Activated T-helper 9 cell treated with anti-CD3 and anti-CD28 coated beads, Interleukin-2, amount 50 U/mL, for 16 hours (primary cell): ENCODE data around the gene DSCAM.

ENCODE experiments used
- DNase-seq: peaks from one replicate; pipeline ENCODE4 v3.0.0-alpha.2; 2020; ENCODE audit warnings: low read depth

The DSCAM gene

DNA sequence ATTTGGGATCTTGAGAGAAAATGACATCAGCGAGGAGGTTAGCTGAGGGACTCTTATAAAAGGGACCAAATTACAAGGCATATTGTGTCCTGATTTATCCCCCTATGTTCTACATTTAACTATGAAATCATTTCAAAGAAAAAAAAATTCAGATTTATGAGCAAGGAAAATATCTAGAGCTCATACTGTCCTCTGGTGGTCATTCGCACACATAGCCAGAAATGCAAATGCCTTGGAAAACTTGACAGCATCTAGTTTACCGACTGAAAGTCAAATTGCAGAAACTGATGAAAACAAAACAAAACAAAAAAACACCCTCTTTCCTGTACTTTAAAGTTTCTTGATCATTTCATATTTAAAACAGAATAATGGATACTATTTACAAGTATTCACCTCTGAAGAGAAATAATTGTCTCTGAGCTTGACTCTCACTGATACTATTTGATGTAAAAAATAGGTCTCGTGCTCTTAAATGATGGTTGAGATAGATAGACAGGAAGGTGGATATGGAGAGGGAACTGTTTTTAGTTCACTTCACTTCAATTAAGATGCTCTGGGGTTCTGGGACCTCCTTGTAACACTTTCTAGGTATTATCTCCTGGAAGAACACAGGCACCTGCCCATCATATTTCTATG, 725.9 kb downstream of the DSCAM start:
- DNase-seq: no peak

DNA sequence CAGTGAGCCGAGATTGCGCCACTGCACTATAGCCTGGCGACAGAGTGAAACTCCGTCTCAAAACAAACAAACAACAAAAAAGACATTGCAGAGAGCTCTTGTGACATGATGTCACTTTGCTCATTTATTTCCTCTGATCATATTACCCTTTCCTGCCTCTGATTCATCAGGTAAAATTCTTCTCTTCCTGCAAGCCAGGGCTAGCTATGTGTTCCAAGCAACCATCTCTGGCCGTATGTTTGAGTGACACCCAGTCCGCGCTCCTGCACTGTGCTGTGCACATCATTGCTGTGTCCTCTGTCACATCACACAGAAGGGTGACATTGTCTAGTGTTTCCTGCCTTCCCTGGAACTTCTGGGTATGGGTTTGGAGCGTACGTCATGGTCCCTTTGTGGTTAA, 728.4 kb downstream of the DSCAM start:
- DNase-seq: no peak

DNA sequence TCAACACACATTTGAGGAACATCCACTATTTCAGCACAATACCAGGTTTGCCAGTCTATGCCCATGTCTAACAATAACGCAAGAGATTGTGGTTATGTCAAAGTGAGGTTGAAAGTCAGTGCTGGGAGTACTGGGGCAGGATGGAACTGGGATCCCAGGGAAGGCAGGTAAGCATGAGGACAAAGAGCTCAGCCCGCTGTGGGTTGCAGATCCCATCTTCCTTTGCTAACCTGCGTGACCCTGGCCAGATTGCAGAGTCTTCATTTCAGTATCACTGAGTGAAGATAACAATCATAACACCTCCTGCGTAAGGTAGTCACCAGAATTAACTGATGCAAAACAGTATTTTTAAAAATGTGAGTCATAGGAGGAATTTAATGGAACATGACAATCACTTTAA, 729.7 kb downstream of the DSCAM start:
- DNase-seq: no peak

DNA sequence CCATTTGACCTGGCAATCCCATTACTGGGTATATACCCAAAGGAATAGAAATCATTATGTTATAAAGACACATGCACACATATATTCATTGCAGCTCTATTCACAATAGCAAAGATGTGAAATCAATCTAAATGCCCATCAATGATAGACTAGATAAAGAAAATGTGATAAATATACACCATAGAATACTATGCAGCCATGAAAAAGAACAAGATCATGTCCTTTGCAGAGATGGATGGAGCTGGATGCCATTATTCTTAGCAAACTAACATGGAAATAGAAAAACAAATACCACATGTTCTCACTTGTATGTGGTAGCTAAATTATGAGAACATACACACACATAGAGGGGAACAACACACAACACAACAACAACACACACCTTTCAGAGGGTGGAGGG, 731.2 kb downstream of the DSCAM start:
- no peak for DNase-seq

DNA sequence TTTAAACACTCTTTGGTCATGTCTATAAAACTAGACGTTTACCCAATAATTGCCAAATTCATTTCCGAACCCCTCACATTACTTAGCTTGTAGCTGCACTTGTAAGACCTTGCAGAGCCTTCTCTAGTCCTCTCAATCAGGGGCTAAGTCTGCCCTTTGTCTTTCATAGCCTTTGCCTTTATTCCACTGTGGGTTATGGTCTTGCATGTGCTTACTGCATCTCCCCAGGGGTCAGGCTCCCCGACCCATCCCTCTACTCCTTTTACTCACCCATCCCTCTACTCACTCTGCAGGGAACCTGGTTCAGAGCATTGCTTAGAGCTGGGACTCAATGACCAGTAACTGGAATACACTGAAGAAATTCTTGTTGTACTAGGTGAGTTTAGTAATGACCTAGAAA, 744.3 kb downstream of the DSCAM start:
- no peak for DNase-seq

DNA sequence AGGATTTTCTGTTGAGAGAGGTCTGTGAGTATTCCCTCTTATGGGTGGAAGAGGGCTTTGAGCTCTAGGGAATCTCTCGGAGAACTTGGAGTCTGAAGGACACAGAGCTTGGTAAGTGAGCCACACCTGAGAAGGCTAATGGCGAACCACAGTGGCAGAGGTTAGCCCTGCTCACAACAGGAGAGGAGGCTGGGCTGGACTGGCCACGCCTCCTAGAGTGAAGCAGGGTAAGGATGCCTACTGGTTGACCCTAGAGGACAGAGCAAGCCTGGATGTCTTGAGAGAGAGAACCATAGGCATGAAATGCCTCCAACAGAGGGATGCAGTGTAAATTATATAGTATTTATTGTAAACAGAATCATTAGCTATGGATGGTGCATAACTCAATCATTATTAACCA, 747.1 kb downstream of the DSCAM start:
- no peak for DNase-seq

DNA sequence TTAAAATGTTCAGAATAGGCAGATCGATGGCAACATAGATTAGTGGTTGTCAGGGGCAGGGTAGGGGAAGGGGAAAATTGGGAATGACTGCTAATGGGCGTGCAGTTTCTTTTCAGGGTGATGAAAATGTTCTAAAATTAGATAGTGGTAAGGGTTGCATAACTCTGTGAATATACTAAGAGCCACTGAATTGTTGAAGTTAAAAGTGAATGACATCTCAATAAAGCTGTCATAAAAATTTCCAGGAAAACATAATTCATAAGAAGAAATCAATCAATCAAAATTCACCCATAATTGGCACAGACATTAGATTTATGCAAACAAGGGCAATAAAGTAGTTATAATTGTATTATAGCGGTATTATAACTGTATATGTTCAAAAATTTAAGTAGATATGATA, 751.5 kb downstream of the DSCAM start:
- no peak for DNase-seq

DNA sequence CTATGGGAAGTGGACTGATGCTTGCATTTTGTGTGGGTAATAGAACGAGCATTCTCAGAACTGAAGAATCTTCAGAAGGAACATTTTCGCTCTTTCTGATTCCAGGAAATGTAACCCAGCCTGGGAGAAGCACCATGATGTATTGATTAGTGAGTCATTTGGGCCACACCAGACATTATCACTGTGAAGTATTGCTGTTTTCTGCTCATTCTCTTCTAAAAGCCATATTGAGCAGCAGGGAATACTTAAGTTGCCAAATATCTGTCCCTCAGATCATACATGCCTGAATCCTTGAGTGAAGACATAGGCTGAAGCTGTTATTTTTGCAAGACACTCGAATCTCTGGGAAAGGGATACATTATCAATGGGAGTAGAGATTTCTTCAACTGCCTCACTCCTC, 766.6 kb downstream of the DSCAM start:
- no peak for DNase-seq

DNA sequence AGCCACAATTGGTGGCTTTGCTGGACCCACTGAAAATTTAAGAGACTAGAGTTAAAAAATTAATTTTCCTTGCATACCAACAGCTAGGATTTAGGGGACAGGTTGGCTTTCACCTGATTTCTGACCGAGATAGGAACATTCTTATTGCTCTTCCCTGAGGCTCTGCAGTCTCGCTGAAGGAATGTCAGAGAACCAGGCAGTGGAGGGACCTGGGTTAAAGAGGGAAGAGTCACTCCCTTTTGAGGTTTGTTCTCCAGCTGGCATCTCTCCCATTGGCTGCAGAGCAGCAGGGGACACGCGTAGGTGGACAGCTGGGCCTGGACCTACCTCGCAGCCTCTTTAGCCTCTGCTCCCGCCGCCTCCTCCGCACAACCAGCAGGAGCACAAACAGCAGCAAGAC, 772.2 kb downstream of the DSCAM start:
- no peak for DNase-seq

DNA sequence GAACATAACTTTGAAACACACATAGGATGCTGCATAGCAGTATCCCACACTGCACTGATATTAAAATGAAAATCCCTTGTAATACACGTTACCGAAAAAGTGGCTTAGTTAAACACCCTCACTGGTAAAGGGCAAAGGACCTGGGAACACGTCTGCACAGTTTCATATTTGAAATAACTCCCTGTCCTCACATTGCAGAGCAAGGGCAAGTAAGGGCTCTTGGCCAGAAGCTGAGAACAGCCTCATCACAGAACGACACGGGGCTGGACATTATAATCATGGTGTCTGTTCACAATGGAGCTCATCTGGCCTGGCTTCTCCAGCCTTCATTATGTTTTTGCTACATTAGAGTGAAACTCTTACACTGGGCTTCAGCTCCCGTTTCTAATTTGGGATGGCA, 772.8 kb downstream of the DSCAM start:
- no peak for DNase-seq

DNA sequence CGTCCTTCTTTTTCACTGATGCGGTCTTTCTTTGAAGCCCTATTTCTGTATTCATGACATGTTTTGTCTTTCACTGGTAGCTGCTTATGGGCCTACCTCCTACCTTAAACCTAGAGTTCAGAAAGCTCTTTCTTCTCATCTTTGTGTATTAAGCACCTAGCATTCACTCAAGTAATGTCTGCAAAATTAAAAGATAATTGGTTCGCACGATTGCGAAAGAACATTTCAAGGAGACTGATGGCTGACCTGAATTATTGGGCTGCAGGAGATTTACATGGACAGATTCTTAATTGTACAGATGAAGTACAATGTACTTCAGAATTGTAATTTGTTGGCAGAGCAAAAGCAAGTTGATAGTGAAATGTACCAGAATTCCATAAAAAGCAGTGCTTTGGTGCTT, 773.3 kb downstream of the DSCAM start:
- no peak for DNase-seq

DNA sequence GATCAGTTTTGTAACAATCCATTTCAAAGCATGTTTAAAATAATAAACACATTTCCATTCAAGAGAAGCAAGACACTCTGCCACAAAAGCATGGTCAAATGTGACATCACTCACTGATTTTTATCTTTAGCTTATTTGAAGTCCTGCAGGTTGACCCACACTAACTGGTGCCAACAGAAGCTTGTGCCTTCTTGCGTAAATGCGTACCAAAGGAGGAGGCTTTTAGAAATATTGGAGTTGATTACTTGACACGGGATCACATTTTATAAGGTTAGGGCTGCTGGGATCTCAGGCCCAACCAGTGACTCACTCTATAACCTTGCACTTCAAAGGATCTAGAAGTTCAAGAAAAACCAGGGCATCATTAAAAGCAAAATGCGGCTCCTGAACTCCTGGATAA, 776.1 kb downstream of the DSCAM start:
- DNase-seq: no peak

DNA sequence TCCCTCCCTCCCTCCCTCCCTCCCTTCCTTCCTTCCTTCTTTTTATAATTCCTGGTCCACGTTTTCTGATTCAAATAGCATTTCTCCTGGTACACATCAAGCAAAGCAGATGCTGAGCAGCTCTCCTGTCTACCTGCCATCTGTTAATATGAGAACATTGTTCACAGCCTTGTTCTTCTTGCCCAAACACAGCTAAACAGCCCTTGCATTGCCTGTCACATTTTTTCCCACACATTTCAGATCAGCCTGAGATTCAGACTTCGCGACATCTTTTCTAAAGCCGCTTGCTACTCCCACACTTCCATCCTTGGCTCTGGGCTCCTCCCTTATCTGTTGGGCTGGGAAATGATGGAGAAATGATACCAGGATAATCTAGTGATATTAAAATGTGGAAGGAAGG, 779.2 kb downstream of the DSCAM start:
- no peak for DNase-seq

DNA sequence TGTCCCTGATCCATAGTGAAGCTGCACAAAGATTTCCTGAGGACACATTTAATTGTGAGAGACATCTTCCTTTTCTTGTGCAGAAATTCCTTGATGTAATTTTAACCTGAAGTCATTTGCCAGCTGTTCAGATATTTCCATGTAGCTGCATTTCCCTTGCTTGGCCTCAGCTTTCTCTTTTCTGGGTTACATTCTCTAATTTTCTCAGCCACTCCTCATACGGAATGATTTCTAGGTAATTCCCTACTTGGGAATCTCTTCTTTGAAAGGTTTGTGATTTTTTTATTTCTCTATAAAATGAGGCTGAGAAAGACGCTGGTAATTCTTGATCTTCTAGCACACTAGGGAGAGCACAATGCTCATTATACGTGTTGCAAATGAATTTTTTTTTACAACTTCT, 780.7 kb downstream of the DSCAM start:
- DNase-seq: no peak

DNA sequence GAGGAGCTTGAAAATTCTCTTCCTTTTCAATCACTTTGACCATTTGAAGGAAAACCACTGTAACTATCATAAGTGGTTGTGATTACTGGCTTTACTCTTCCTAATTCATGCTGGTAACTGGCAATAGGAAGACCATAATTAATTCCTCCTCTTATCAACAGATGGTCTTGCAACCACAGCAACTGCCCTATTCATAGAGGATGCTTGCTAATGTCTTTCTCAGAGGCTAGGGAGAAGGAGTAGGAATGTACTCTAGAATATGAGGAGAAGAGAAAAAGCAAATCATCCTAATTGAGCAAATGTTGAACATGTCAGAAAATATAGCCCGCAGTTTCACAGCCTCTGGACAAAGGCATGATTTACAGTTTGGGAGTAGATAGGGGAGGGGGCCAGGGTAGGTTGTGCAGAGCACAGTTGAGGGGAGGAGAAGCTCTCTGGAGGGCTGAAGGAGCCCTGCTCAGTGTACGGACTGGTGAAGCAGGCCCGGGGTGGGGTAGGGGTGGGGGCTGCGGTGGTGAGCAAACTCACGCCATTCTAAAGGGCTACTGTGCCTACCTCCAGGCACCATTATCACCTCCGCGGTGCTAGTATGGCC, 786.8 kb downstream of the DSCAM start:
- DNase-seq: no peak

DNA sequence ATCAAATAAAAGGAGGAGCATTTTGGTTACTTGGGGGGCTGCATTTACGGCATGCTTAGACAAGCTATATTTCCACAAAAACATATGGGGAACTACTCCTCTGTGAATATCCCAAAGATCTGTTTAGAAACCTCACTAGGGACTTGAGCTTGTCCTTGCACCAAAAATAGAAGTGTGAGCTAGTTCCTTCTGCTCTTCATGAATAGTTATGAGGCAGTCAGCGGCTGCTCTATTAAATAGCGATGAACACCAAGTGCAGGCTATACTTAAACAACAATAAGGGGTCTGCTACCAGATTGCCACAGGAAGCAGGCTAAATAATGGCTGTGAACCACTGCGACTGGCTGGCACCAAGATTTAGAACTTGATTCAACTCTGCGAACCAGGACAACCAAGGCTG, 789.6 kb downstream of the DSCAM start:
- DNase-seq: no peak

DNA sequence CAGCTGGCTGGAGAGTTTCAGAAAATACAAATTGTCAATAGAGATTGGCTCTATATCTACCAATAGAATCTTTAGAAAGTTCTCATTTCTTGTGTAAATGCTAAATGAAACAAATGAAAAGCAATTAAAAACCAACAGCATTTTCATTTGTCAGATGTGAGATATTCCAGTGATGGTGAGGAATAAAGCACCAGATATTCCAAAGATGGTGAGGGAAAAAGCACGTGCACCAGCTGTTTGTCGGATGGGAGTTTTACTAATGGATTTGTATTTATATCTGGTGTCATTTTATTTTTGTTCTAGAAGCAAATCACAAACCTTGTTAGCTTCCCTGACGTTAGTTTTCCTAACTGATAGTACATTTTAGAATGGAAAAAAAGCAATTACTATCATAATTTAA, 790.9 kb downstream of the DSCAM start:
- DNase-seq: no peak

DNA sequence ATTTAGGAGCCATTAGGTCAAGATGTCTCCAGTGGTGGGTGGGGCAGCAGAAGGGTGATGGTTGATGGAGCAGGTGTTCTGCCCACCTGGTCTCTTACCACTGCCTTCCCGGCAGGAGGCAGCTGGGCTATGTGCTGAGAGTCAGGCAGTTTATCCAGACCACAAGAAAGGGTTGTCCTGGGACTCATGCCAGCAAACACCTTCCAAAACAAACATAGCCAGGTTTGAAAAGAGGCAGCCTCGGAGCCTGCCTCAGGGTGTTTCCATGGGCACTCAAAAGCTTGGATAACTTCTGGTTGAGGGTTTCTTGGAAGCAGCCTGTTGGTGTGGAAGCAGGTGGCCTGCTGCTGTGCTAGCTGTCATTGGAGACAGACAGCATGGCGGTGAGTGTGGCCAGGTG, 792.6 kb downstream of the DSCAM start:
- no peak for DNase-seq

DNA sequence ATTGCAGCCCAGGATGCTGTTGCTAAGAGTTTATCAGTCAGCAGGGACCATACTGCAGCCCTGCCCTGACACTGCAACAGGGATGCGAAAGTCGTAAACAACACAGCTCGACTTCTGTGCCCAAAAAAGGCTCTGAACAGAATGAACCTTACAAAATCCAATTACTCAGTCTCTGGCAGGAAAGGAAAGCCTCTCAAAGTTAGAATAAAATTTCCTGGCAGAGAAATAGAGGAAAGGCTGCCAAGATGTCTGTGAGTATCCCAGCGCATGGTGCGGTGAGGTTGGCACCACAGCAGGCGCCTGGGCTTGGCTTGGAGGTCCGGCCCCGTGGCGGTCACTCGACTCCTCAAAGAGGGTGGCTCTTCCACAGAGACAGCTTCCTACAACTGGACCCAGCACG, 794.0 kb downstream of the DSCAM start:
- DNase-seq: no peak

DNA sequence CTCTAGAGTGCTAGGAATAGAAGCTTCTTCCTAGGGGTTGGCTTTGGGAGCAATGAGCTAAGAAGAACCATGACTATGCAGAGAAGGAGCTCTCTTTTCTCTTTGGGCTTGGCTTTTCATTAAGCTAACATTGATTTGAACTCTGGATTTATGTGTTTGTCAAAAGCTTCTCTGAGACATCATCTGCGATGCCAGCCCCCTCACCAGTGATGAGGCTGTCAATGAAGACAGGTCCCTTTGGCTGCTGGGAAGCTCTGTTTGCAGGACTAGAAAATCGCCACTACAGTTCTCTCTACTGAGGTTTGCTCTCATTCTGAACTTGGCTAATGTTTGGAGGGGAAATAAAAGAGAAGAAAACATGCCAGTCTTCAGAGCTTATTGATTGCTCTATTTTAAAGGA, 794.7 kb downstream of the DSCAM start:
- DNase-seq: no peak

DNA sequence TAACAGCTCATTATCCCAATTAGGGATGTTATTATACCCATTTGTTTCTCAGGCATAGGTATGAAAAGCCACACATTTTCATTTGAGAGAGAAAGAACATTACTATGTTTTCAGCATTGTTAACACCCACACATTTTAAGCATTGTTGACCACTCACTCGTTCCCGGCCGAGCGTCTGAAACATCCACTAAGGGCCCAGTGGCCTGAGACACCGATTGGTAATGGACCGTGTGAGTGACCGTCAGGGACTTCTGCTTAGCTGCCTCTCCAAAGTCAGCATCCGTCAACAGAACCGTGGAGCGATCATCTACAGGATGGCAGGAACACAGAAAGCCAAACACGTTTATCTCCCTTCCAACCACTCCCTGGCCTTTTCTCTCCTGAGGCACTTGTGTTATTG, 795.2 kb downstream of the DSCAM start:
- DNase-seq: no peak

DNA sequence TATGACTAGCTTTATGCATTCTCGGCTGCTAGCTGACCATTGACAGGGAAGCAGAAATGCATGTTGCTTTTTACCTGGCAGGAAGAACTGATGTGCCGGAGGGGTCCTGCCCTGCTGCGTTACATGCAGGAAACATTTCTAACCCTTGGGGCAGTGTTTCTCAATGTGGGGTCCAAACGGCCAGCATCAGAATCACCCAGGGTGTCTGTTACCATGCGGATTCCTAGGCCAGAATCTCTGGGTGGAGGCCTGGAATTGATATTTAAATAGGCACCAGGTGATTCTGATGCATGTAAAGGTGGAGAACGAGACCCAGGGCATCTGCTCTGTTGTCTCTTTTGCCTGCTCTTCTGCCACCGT, 797.0 kb downstream of the DSCAM start:
- no peak for DNase-seq

DNA sequence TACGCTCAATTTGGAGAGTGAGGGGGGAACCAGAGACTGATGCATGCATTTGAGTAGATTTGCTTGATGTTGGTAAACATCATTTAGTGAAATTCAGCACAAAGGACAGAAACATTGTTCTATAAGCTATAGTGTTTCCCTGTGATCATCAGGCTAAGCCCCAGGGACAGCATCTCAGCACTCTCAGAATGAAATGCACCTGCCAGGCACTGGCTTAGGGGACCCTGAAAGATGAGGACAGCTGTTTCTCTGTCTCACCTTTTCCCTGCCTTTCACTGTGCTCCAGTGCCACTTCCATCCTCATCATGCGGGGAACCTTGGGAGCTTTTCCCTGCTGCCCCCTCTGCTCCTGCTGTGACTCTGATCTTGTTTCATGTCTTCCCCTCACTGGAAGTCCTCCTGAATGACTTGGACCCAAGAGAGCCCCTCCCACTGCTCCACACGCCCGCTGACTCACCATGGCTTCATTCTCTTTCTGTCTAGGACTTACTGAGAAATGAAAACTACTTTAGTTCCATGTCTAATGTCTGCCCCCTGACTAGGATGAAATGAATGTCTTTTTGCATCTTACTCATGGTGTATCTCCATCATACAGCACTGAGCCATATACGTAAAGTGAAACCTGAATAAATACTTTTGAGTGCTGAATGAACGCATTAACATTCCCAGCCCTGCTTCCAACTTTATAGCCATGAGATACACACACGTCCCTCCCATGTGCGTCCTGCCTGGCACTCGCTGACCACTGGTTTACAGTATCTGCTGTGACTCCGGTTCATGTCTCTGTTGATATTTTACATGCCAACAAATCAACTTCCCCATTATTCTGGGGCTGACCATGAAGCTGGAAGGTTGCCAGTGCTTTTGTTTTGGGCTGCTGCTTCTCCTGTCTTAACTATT, 797.7 kb downstream of the DSCAM start:
- no peak for DNase-seq
